GM23338 (cell line): ENCODE data around the gene TCERG1L.

ENCODE experiments used
- CREB1 ChIP-seq: fragments of 250-450 bp; sonication (Bioruptor Pico); IDR thresholded peaks from 2 replicates; pipeline ENCODE4 v1.5.0; 2020; ENCODE audit warnings: low read depth, mild to moderate bottlenecking, moderate library complexity
- EZH2 ChIP-seq: fragments of 200-600 bp; sonication (generic); IDR thresholded peaks from one replicate; pipeline ENCODE4 v1.8.0; 2017; ENCODE audit warnings: antibody characterized with exemption, mild to moderate bottlenecking, low read depth; ENCODE audit not compliant: unreplicated experiment
- EZH2phosphoT487 ChIP-seq: fragments of 200-600 bp; sonication (generic); IDR thresholded peaks from one replicate; pipeline ENCODE4 v1.8.1; 2018; ENCODE audit warnings: antibody characterized with exemption; ENCODE audit not compliant: unreplicated experiment
- JUNB ChIP-seq: IDR thresholded peaks from one replicate; pipeline ENCODE4 v1.6.1; 2016; ENCODE audit warnings: antibody characterized with exemption; ENCODE audit not compliant: unreplicated experiment
- NANOG ChIP-seq: IDR thresholded peaks from 2 replicates; pipeline ENCODE4 v1.6.1; 2016; ENCODE audit warnings: antibody characterized with exemption, borderline replicate concordance
- POLR2AphosphoS5 ChIP-seq: IDR thresholded peaks from 2 replicates; pipeline ENCODE4 v1.6.1; 2016; ENCODE audit warnings: antibody characterized with exemption, low read depth
- STAT1 ChIP-seq: IDR thresholded peaks from one replicate; pipeline ENCODE4 v1.6.1; 2016; ENCODE audit warnings: antibody characterized with exemption; ENCODE audit not compliant: unreplicated experiment
- ZNF114 ChIP-seq: fragments of 250-450 bp; sonication (Bioruptor Pico); IDR thresholded peaks from 2 replicates; pipeline ENCODE4 v1.5.0; 2020; ENCODE audit warnings: mild to moderate bottlenecking, moderate library complexity
- ZNF331 ChIP-seq: fragments of 250-450 bp; sonication (Bioruptor Pico); IDR thresholded peaks from 2 replicates; pipeline ENCODE4 v1.5.0; 2020; ENCODE audit warnings: low read depth, mild to moderate bottlenecking, moderate library complexity
- TF ChIP-seq, protein P1 (sequence below), 2 experiments: fragments of 200-600 bp in 1 of 2; sonication (generic) in 1 of 2; conservative IDR thresholded peaks; 2 replicates each; pipeline versions ENCODE4 v1.5.1 to v1.6.1; 2016 to 2017; ENCODE audit warnings: antibody characterized with exemption in 2 of 2, low read depth in 2 of 2, mild to moderate bottlenecking in 2 of 2, moderate library complexity in 1 of 2
- TF ChIP-seq, protein P2 (sequence below): IDR thresholded peaks from one replicate; pipeline ENCODE4 v1.6.1; 2018; ENCODE audit warnings: antibody characterized with exemption; ENCODE audit not compliant: unreplicated experiment
- TF ChIP-seq, protein P3 (sequence below): IDR thresholded peaks from 2 replicates; pipeline ENCODE4 v1.6.1; 2016; ENCODE audit warnings: antibody characterized with exemption
- TF ChIP-seq, protein P4 (sequence below): fragments of 250-450 bp; sonication (Bioruptor Pico); IDR thresholded peaks from 2 replicates; pipeline ENCODE4 v1.5.0; 2020; ENCODE audit warnings: mild to moderate bottlenecking, moderate library complexity

DNA sequence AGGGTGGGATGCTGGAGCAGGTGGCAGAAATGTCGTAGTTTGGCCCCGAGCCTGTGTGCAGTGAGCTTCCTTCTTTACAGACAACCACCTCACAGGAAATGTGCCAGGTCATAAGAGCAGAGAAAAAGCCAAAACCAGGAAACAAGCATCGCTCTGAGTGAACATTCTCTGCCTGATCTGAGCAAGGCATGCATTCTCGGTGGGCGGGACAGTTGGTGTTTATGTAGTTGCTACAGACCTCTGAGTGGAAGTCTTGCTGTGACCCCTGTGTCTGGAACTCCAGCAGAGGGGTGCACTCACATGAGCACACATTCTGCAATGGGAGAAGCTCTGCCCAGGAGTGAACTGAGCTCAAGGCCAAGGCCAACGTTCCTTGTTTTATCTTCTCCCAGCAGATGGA lies 230.1 kb downstream of the TCERG1L start:
- TF ChIP-seq, protein P1, sequence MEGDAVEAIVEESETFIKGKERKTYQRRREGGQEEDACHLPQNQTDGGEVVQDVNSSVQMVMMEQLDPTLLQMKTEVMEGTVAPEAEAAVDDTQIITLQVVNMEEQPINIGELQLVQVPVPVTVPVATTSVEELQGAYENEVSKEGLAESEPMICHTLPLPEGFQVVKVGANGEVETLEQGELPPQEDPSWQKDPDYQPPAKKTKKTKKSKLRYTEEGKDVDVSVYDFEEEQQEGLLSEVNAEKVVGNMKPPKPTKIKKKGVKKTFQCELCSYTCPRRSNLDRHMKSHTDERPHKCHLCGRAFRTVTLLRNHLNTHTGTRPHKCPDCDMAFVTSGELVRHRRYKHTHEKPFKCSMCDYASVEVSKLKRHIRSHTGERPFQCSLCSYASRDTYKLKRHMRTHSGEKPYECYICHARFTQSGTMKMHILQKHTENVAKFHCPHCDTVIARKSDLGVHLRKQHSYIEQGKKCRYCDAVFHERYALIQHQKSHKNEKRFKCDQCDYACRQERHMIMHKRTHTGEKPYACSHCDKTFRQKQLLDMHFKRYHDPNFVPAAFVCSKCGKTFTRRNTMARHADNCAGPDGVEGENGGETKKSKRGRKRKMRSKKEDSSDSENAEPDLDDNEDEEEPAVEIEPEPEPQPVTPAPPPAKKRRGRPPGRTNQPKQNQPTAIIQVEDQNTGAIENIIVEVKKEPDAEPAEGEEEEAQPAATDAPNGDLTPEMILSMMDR (conservative IDR thresholded peaks at IDR 0.05; ENCODE audit: low read depth in 2 of 2), result no peak
- TF ChIP-seq CREB1 (CRISPR knock-in tag) (no peak), EZH2phosphoT487 (no peak), EZH2 (no peak), POLR2AphosphoS5 (no peak), JUNB (no peak), STAT1 (no peak), ZNF114 (CRISPR knock-in tag) (no peak), ZNF331 (no peak), NANOG (no peak)
- TF ChIP-seq, protein P2, sequence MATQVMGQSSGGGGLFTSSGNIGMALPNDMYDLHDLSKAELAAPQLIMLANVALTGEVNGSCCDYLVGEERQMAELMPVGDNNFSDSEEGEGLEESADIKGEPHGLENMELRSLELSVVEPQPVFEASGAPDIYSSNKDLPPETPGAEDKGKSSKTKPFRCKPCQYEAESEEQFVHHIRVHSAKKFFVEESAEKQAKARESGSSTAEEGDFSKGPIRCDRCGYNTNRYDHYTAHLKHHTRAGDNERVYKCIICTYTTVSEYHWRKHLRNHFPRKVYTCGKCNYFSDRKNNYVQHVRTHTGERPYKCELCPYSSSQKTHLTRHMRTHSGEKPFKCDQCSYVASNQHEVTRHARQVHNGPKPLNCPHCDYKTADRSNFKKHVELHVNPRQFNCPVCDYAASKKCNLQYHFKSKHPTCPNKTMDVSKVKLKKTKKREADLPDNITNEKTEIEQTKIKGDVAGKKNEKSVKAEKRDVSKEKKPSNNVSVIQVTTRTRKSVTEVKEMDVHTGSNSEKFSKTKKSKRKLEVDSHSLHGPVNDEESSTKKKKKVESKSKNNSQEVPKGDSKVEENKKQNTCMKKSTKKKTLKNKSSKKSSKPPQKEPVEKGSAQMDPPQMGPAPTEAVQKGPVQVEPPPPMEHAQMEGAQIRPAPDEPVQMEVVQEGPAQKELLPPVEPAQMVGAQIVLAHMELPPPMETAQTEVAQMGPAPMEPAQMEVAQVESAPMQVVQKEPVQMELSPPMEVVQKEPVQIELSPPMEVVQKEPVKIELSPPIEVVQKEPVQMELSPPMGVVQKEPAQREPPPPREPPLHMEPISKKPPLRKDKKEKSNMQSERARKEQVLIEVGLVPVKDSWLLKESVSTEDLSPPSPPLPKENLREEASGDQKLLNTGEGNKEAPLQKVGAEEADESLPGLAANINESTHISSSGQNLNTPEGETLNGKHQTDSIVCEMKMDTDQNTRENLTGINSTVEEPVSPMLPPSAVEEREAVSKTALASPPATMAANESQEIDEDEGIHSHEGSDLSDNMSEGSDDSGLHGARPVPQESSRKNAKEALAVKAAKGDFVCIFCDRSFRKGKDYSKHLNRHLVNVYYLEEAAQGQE, result no peak
- TF ChIP-seq, protein P3, sequence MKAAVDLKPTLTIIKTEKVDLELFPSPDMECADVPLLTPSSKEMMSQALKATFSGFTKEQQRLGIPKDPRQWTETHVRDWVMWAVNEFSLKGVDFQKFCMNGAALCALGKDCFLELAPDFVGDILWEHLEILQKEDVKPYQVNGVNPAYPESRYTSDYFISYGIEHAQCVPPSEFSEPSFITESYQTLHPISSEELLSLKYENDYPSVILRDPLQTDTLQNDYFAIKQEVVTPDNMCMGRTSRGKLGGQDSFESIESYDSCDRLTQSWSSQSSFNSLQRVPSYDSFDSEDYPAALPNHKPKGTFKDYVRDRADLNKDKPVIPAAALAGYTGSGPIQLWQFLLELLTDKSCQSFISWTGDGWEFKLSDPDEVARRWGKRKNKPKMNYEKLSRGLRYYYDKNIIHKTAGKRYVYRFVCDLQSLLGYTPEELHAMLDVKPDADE, result no peak
- TF ChIP-seq, protein P4, sequence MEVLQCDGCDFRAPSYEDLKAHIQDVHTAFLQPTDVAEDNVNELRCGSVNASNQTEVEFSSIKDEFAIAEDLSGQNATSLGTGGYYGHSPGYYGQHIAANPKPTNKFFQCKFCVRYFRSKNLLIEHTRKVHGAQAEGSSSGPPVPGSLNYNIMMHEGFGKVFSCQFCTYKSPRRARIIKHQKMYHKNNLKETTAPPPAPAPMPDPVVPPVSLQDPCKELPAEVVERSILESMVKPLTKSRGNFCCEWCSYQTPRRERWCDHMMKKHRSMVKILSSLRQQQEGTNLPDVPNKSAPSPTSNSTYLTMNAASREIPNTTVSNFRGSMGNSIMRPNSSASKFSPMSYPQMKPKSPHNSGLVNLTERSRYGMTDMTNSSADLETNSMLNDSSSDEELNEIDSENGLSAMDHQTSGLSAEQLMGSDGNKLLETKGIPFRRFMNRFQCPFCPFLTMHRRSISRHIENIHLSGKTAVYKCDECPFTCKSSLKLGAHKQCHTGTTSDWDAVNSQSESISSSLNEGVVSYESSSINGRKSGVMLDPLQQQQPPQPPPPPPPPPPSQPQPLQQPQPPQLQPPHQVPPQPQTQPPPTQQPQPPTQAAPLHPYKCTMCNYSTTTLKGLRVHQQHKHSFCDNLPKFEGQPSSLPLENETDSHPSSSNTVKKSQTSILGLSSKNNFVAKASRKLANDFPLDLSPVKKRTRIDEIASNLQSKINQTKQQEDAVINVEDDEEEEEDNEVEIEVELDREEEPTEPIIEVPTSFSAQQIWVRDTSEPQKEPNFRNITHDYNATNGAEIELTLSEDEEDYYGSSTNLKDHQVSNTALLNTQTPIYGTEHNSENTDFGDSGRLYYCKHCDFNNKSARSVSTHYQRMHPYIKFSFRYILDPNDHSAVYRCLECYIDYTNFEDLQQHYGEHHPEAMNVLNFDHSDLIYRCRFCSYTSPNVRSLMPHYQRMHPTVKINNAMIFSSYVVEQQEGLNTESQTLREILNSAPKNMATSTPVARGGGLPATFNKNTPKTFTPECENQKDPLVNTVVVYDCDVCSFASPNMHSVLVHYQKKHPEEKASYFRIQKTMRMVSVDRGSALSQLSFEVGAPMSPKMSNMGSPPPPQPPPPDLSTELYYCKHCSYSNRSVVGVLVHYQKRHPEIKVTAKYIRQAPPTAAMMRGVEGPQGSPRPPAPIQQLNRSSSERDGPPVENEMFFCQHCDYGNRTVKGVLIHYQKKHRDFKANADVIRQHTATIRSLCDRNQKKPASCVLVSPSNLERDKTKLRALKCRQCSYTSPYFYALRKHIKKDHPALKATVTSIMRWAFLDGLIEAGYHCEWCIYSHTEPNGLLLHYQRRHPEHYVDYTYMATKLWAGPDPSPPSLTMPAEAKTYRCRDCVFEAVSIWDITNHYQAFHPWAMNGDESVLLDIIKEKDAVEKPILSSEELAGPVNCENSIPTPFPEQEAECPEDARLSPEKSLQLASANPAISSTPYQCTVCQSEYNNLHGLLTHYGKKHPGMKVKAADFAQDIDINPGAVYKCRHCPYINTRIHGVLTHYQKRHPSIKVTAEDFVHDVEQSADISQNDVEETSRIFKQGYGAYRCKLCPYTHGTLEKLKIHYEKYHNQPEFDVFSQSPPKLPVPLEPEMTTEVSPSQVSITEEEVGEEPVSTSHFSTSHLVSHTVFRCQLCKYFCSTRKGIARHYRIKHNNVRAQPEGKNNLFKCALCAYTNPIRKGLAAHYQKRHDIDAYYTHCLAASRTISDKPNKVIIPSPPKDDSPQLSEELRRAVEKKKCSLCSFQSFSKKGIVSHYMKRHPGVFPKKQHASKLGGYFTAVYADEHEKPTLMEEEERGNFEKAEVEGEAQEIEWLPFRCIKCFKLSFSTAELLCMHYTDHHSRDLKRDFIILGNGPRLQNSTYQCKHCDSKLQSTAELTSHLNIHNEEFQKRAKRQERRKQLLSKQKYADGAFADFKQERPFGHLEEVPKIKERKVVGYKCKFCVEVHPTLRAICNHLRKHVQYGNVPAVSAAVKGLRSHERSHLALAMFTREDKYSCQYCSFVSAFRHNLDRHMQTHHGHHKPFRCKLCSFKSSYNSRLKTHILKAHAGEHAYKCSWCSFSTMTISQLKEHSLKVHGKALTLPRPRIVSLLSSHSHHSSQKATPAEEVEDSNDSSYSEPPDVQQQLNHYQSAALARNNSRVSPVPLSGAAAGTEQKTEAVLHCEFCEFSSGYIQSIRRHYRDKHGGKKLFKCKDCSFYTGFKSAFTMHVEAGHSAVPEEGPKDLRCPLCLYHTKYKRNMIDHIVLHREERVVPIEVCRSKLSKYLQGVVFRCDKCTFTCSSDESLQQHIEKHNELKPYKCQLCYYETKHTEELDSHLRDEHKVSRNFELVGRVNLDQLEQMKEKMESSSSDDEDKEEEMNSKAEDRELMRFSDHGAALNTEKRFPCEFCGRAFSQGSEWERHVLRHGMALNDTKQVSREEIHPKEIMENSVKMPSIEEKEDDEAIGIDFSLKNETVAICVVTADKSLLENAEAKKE, result no peak
